ENCODE data around the gene ASPSCR1.

DNA sequence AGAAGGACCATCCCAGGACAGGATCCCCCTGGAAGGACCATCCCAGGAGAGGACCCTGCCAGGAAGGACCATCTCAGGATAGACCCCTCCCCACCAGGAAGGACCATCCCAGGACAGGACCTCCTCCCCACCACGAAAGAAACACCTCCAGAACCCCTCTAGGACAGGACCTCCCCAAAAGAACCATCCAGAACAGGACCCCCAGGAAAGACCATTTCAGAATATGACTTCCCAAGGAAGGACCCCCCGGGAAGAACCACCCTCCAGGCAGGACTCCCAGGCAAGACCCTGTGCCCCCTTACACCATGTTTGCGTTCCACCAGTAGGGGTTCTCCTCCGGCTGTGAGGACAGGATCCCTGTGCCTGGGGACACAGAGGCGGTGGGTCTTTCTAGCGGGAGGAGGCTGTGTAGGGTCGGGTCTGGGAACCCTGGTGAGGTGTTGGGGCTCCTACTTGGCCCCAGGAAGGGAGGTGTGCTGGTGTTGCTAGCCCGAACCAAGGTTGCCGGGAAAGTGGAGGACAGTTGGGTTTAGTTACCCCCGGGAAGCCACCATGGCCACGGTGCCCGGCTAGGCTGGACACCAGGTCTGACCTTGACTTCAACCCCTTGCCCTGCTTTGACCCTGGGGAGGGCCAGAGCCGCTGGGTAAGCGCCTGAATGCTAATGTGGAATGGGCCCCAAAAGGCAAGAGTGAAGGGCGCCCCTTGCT is 18.6 kb upstream of the ASPSCR1 start:
- TF ChIP-seq RAD21 (IDR thresholded peaks at IDR 0.05; ENCODE audit: low read length), result no peak
- TF ChIP-seq POLR2A (IDR thresholded peaks at IDR 0.05; ENCODE audit: low read depth, low read length), result no peak
- TF ChIP-seq CTCF (conservative IDR thresholded peaks at IDR 0.05; ENCODE audit: low read depth, low read length), result no peak
- no peak for TF ChIP-seq NFE2L2 (IDR thresholded peaks at IDR 0.05; ENCODE audit: low read depth, low read length)
- no peak for TF ChIP-seq CEBPB (IDR thresholded peaks at IDR 0.05; ENCODE audit: low read depth, low read length)
- TF ChIP-seq MAZ (IDR thresholded peaks at IDR 0.05; ENCODE audit: borderline replicate concordance, low read depth, low read length), result no peak
- no peak for TF ChIP-seq RFX5 (IDR thresholded peaks at IDR 0.05; ENCODE audit: low read depth, low read length)
- TF ChIP-seq RCOR1 (IDR thresholded peaks at IDR 0.05; ENCODE audit: insufficient replicate concordance, low read length), result no peak
- TF ChIP-seq FOS (IDR thresholded peaks at IDR 0.05; ENCODE audit: low read depth, low read length), result no peak
- no peak for TF ChIP-seq MAFK (IDR thresholded peaks at IDR 0.05; ENCODE audit: low read depth, low read length)
- TF ChIP-seq, protein P1, sequence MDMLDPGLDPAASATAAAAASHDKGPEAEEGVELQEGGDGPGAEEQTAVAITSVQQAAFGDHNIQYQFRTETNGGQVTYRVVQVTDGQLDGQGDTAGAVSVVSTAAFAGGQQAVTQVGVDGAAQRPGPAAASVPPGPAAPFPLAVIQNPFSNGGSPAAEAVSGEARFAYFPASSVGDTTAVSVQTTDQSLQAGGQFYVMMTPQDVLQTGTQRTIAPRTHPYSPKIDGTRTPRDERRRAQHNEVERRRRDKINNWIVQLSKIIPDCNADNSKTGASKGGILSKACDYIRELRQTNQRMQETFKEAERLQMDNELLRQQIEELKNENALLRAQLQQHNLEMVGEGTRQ (IDR thresholded peaks at IDR 0.05; ENCODE audit: low read depth, low read length), result no peak
- TF ChIP-seq MXI1 (IDR thresholded peaks at IDR 0.05; ENCODE audit: borderline replicate concordance, low read depth, low read length), result no peak
- TF ChIP-seq BHLHE40 (IDR thresholded peaks at IDR 0.05; ENCODE audit: low read depth, low read length), result no peak
- TF ChIP-seq SMC3 (IDR thresholded peaks at IDR 0.05; ENCODE audit: low read depth, low read length), result no peak
